HEK293T (cell line): ENCODE measurements around the gene VTN.

Source experiments
- CTCF ChIA-PET: fragments of 350-600 bp; formaldehyde crosslinking; extraction: SDS; loops from one replicate; lab custom pipeline; 2021; ENCODE audit warnings: antibody characterized with exemption, inconsistent platforms; lab: Yijun Ruan, JAX
- POLR2A ChIA-PET: fragments of 350-600 bp; formaldehyde crosslinking; extraction: SDS; loops from one replicate; lab custom pipeline; 2020; ENCODE audit warnings: antibody characterized with exemption, inconsistent platforms; lab: Yijun Ruan, JAX
- DNase-seq: peaks from one replicate; pipeline ENCODE4 v3.0.0; 2012; ENCODE audit warnings: mixed read lengths; ENCODE audit errors: extremely low spot score
- ARNT ChIP-seq: fragments of 450-650 bp; IDR thresholded peaks from 2 replicates; pipeline ENCODE4 v1.6.1; 2017; ENCODE audit warnings: mild to moderate bottlenecking
- BHLHE40 ChIP-seq: fragments of 450-650 bp; IDR thresholded peaks from 2 replicates; pipeline ENCODE4 v1.6.1; 2016; ENCODE audit warnings: mild to moderate bottlenecking, moderate library complexity, borderline replicate concordance
- CTBP1 ChIP-seq: fragments of 450-650 bp; IDR thresholded peaks from 2 replicates; pipeline ENCODE4 v1.6.1; 2016; ENCODE audit warnings: borderline replicate concordance
- ELF4 ChIP-seq: fragments of 450-650 bp; IDR thresholded peaks from 2 replicates; pipeline ENCODE4 v1.6.1; 2017; ENCODE audit warnings: antibody characterized with exemption
- FOXA1 ChIP-seq: fragments of 450-650 bp; IDR thresholded peaks from 2 replicates; pipeline ENCODE4 v1.6.1; 2016; ENCODE audit warnings: mild to moderate bottlenecking
- FOXK2 ChIP-seq: fragments of 450-650 bp; IDR thresholded peaks from 2 replicates; pipeline ENCODE4 v1.6.1; 2016; ENCODE audit warnings: mild to moderate bottlenecking
- FOXM1 ChIP-seq: fragments of 450-650 bp; IDR thresholded peaks from 2 replicates; pipeline ENCODE4 v1.6.1; 2017; ENCODE audit warnings: mild to moderate bottlenecking, borderline replicate concordance
- HDGF ChIP-seq: fragments of 450-650 bp; IDR thresholded peaks from 2 replicates; pipeline ENCODE4 v1.6.1; 2017; ENCODE audit warnings: antibody characterized with exemption, borderline replicate concordance
- L3MBTL2 ChIP-seq: fragments of 450-650 bp; conservative IDR thresholded peaks from 2 replicates; pipeline ENCODE4 v1.6.1; 2016; ENCODE audit warnings: mild to moderate bottlenecking
- LEF1 ChIP-seq: fragments of 450-650 bp; IDR thresholded peaks from 2 replicates; pipeline ENCODE4 v1.6.1; 2017; ENCODE audit warnings: mild to moderate bottlenecking, borderline replicate concordance
- NFRKB ChIP-seq: fragments of 450-650 bp; IDR thresholded peaks from 2 replicates; pipeline ENCODE4 v1.6.1; 2016; ENCODE audit warnings: mild to moderate bottlenecking, moderate library complexity
- PKNOX1 ChIP-seq: fragments of 450-650 bp; IDR thresholded peaks from 2 replicates; pipeline ENCODE4 v1.6.1; 2016
- SP1 ChIP-seq: fragments of 450-650 bp; IDR thresholded peaks from 2 replicates; pipeline ENCODE4 v1.6.1; 2017
- SUZ12 ChIP-seq: fragments of 450-650 bp; IDR thresholded peaks from 2 replicates; pipeline ENCODE4 v1.6.1; 2016; ENCODE audit warnings: mild to moderate bottlenecking
- TARDBP ChIP-seq: fragments of 450-650 bp; IDR thresholded peaks from 2 replicates; pipeline ENCODE4 v1.6.1; 2016
- ZNF384 ChIP-seq: fragments of 450-650 bp; IDR thresholded peaks from 2 replicates; pipeline ENCODE4 v1.6.1; 2016

The VTN gene

DNA sequence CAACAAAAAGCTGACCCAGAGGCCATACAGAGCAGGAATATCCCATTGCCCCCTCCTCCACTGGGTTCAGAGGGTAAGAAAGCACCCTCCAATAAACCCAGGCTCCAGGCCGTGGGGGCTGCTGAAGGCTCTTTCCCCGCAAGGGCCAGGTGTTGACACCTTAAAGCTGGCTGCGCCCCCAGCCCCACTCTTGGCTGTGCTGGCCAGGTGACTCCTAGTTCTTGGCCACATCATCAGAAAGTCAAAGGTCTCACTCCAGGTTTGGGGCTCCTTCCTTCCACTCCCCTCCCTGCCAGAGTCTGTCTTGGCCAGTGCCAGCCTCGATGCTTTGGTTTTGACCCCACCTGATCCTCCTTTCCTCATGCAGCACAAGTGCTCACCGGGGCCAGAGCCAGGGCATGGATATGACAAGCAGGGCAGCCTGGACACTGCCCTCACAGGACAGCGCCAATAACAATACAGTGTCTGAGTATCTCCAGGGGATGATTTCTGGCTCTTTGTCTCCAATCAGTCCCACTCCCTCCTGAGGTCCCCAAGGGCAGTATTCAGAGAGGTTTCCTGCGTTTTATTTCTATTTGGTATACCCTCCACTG lies 27.7 kb upstream of the VTN start:
- DNase-seq: no peak
- CTCF ChIA-PET: interaction anchor here (1.1 kb wide), 2 partner anchors 10 to 19 kb away, joined by 3 to 5 read pairs; no protein-coding TSS in a partner anchor
- TF ChIP-seq ZNF384 (no peak), FOXM1 (no peak), LEF1 (no peak), L3MBTL2 (no peak), TARDBP (no peak)
- POLR2A ChIA-PET: interaction anchor here (0.6 to 3.9 kb wide), 5 partner anchors 8 to 103 kb away, joined by 3 to 22 read pairs (median 4); partner anchors contain the start of gene SLC46A1

- POLR2A ChIA-PET: interaction anchor here (1.1 to 3.9 kb wide), 4 partner anchors 8 to 62 kb away, joined by 3 to 22 read pairs (median 4); partner anchors contain the start of genes IFT20, SLC46A1 and TNFAIP1
- CTCF ChIA-PET: no interaction called here
- TF ChIP-seq SP1 (no peak), SUZ12 (no peak), CTBP1 (no peak), ELF4 (no peak), L3MBTL2 (no peak), TARDBP (no peak), HDGF (no peak), ARNT (no peak), FOXK2 (no peak), NFRKB (no peak), LEF1 (no peak), FOXM1 (no peak), PKNOX1 (no peak)
- no peak for DNase-seq
Measured at GRCh38 chr17:28397275-28397674, 27.2 kb upstream of the VTN start.

- no peak for DNase-seq
- POLR2A ChIA-PET: interaction anchor here (1.1 to 3.9 kb wide), 4 partner anchors 9 to 62 kb away, joined by 3 to 22 read pairs (median 4); partner anchors contain the start of genes IFT20, SLC46A1 and TNFAIP1
- no peak for TF ChIP-seq ARNT
- no peak for TF ChIP-seq SP1
- no peak for TF ChIP-seq ZNF384
- no peak for TF ChIP-seq ELF4
- TF ChIP-seq BHLHE40: no peak
- TF ChIP-seq PKNOX1: no peak
- no peak for TF ChIP-seq FOXM1
- TF ChIP-seq SUZ12: no peak
- TF ChIP-seq L3MBTL2: no peak
- TF ChIP-seq HDGF: no peak
- no peak for TF ChIP-seq FOXK2
- TF ChIP-seq NFRKB: no peak
- no peak for TF ChIP-seq LEF1
- TF ChIP-seq FOXA1: no peak
- CTCF ChIA-PET: no interaction called here
Measured at GRCh38 chr17:28396635-28397239, 26.6 kb upstream of the VTN start.

DNA sequence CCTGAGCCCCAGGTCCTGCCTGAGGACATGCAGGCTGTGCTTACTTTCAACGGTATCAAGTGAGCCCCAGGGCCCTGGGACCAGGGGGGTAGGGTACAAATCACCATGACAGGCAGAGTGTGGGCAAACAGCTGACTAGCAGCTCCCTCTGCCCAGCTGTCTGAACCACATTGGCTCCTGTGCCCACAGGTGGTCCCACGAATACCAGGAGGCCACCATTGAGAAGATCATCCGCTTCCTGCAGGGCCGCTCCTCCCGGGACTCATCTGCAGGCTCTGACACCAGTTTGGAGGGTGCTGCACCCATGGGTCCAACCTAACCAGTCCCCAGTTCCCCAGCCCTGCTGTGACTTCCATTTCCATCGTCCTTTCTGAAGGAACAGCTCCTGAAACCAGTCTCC lies 25.9 kb upstream of the VTN start:
- ChIA-PET POLR2A (interaction anchor here (0.7 to 3.9 kb wide), 3 partner anchors 10 to 61 kb away, joined by 3 to 22 read pairs (median 3); partner anchors contain the start of genes IFT20, SLC46A1 and TNFAIP1), CTCF (no interaction called here)
- DNase-seq: no peak
- TF ChIP-seq FOXA1: no peak
- TF ChIP-seq TARDBP: no peak
- no peak for TF ChIP-seq LEF1
- no peak for TF ChIP-seq ARNT
- TF ChIP-seq FOXK2: no peak
- no peak for TF ChIP-seq ELF4
- TF ChIP-seq L3MBTL2: no peak
- TF ChIP-seq BHLHE40: no peak
- TF ChIP-seq CTBP1: no peak
- TF ChIP-seq ZNF384: no peak
- TF ChIP-seq FOXM1: no peak
- no peak for TF ChIP-seq SP1
- TF ChIP-seq PKNOX1: no peak
- no peak for TF ChIP-seq HDGF
- TF ChIP-seq NFRKB: no peak
- TF ChIP-seq SUZ12: no peak

GRCh38 chr17:28395426-28395825 lies 25.3 kb upstream of the VTN start:
- CTCF ChIA-PET: no interaction called here
- TF ChIP-seq FOXA1: no peak
- TF ChIP-seq FOXK2: no peak
- TF ChIP-seq SUZ12: no peak
- TF ChIP-seq L3MBTL2: no peak
- TF ChIP-seq BHLHE40: no peak
- TF ChIP-seq ARNT: no peak
- TF ChIP-seq ELF4: no peak
- no peak for TF ChIP-seq PKNOX1
- TF ChIP-seq HDGF: no peak
- TF ChIP-seq LEF1: no peak
- no peak for TF ChIP-seq TARDBP
- no peak for TF ChIP-seq ZNF384
- TF ChIP-seq CTBP1: no peak
- TF ChIP-seq FOXM1: no peak
- no peak for TF ChIP-seq SP1
- no peak for TF ChIP-seq NFRKB
- POLR2A ChIA-PET: interaction anchor here (3.9 kb wide), 1 partner anchor 10 kb away, joined by 22 read pairs; the partner anchor contains the start of gene SLC46A1
- DNase-seq: no peak
